SH-SY5Y (cell line): ENCODE data around the gene SNRNP48.

ENCODE experiments used
- GATA2 ChIP-seq: IDR thresholded peaks from 2 replicates; pipeline ENCODE4 v1.6.1; 2011; ENCODE audit warnings: mild to moderate bottlenecking, low read depth, low read length
- GATA3 ChIP-seq: IDR thresholded peaks from 2 replicates; pipeline ENCODE4 v1.6.1; 2011; ENCODE audit warnings: low read depth, mild to moderate bottlenecking, low read length, moderate library complexity

DNA sequence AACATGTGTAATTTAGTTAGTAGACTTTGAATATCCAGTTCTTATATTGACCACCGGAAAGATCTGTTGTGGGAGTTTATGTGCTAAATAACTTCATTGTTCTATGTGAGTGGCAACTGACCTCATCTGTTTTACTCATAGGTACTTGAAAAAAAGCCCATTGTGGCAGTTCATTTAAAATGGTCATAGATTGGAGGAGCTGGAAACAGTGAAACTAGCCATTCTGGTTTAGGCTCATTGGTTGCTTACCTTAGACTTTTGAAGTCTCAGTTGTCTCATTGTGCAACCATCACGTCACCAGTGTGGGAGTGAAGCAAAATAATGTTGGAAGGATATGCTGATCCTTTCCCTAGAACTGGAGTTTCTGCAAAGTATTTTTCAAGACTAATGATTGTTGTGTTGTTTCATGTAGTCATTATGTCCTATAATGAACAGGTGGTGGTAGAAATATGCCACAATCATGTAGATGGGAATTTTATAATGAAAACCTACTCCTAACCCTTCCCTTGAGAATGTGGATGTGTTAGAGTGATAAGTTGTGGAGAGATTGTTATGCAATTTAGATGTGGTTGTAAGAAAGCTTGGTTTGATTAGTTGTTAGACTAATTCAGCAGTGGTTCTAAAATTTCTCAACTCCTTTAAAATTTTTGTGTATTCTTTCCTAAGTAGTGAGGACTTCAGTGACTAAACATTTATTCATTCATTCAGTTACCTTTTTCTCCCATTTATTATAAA is 30.2 kb upstream of the SNRNP48 start:
- TF ChIP-seq GATA2 = no peak
- TF ChIP-seq GATA3 = no peak
